Neuronal stem cell (in vitro differentiated cells): Measurements from ENCODE around the gene DEFB132. TPM values are rescaled to one million over a fixed set of nuclear protein-coding genes. Genes with fewer than 3 reads are reported as not detected.

Source experiments
- DNase-seq: peaks from one replicate; pipeline ENCODE4 v3.0.0-alpha.2; 2013; ENCODE audit warnings: low spot score
- H2AFZ ChIP-seq: one replicate; pipeline ENCODE4 v1.6.1; 2013; ENCODE audit warnings: mild to moderate bottlenecking, low read length, inconsistent platforms
- H2AK5ac ChIP-seq: 2 replicates; pipeline ENCODE4 v1.6.1; 2013; ENCODE audit warnings: low read depth, mild to moderate bottlenecking, inconsistent platforms, low read length, moderate library complexity, mixed read lengths
- H2BK120ac ChIP-seq: 2 replicates; pipeline ENCODE4 v1.6.1; 2013; ENCODE audit warnings: low read depth, mild to moderate bottlenecking, inconsistent platforms, low read length, moderate library complexity, mixed read lengths
- H2BK12ac ChIP-seq: one replicate; pipeline ENCODE4 v1.6.1; 2013; ENCODE audit warnings: low read length, inconsistent platforms
- H2BK15ac ChIP-seq: 2 replicates; pipeline ENCODE4 v1.6.1; 2013; ENCODE audit warnings: mild to moderate bottlenecking, low read length, inconsistent platforms, mixed read lengths
- H2BK5ac ChIP-seq: one replicate; pipeline ENCODE4 v1.6.1; 2013; ENCODE audit warnings: inconsistent platforms, mild to moderate bottlenecking, low read length, moderate library complexity
- H3K14ac ChIP-seq: one replicate; pipeline ENCODE4 v1.6.1; 2013; ENCODE audit warnings: low read length, inconsistent platforms
- H3K18ac ChIP-seq: 2 replicates; pipeline ENCODE4 v1.6.1; 2013; ENCODE audit warnings: low read length, inconsistent platforms
- H3K23ac ChIP-seq: 2 replicates; pipeline ENCODE4 v1.6.1; 2013; ENCODE audit warnings: low read depth, mild to moderate bottlenecking, mixed read lengths, low read length, inconsistent platforms; ENCODE audit not compliant: poor library complexity
- H3K27ac ChIP-seq: replicated peaks from 3 replicates; pipeline ENCODE4 v1.5.1; 2013; ENCODE audit warnings: low read length, inconsistent platforms
- H3K27me3 ChIP-seq, 3 experiments: 2 replicates each; pipeline ENCODE4 v1.6.1; 2013; ENCODE audit warnings: low read length in 3 of 3, mild to moderate bottlenecking in 2 of 3, inconsistent platforms in 1 of 3, low read depth in 1 of 3, mixed read lengths in 1 of 3, moderate library complexity in 1 of 3; ENCODE audit not compliant: control insufficient read depth in 3 of 3, insufficient read depth in 3 of 3
- H3K36me3 ChIP-seq, 2 donors: replicated peaks in 1 of 2; 2 replicates each; pipeline ENCODE4 v1.6.1; 2013; ENCODE audit warnings: low read length in 2 of 2; ENCODE audit not compliant: control insufficient read depth in 2 of 2, insufficient read depth in 2 of 2
- H3K4ac ChIP-seq: 2 replicates; pipeline ENCODE4 v1.6.1; 2013; ENCODE audit warnings: inconsistent platforms, mild to moderate bottlenecking, low read length, moderate library complexity
- H3K4me1 ChIP-seq, 2 donors: 1 replicate in 1 of 2; 2 replicates in 1 of 2; pipeline ENCODE4 v1.6.1; 2013; ENCODE audit warnings: low read length in 2 of 2, low read depth in 1 of 2; ENCODE audit not compliant: control insufficient read depth in 2 of 2, insufficient read depth in 1 of 2
- H3K4me2 ChIP-seq: one replicate; pipeline ENCODE4 v1.6.1; 2013; ENCODE audit warnings: mild to moderate bottlenecking, low read length, inconsistent platforms; ENCODE audit not compliant: insufficient read depth, poor library complexity, severe bottlenecking
- H3K4me3 ChIP-seq, 2 donors: 2 replicates each; pipeline ENCODE4 v1.5.1; 2013; ENCODE audit warnings: low read length in 2 of 2, mild to moderate bottlenecking in 2 of 2, inconsistent platforms in 1 of 2, moderate library complexity in 1 of 2
- H3K79me1 ChIP-seq: one replicate; pipeline ENCODE4 v1.6.1; 2013; ENCODE audit warnings: low read depth, mild to moderate bottlenecking, inconsistent platforms, low read length, moderate library complexity
- H3K9ac ChIP-seq: one replicate; pipeline ENCODE4 v1.6.1; 2013; ENCODE audit warnings: mild to moderate bottlenecking, low read depth, low read length, inconsistent platforms; ENCODE audit not compliant: poor library complexity
- H3K9me3 ChIP-seq, 2 donors: replicated peaks in 1 of 2; 2 replicates each; pipeline versions ENCODE3 to v1.6.1; 2013; ENCODE audit warnings: low read length in 2 of 2, mild to moderate bottlenecking in 2 of 2, inconsistent platforms in 1 of 2, low read depth in 1 of 2, mixed read lengths in 1 of 2, moderate library complexity in 1 of 2; ENCODE audit not compliant: control insufficient read depth in 2 of 2, insufficient read depth in 1 of 2
- H4K8ac ChIP-seq: one replicate; pipeline ENCODE4 v1.6.1; 2013; ENCODE audit warnings: low read depth, mild to moderate bottlenecking, inconsistent platforms, low read length, moderate library complexity
- H4K91ac ChIP-seq: one replicate; pipeline ENCODE4 v1.6.1; 2013; ENCODE audit warnings: low read length, low read depth, mild to moderate bottlenecking, inconsistent platforms; ENCODE audit not compliant: poor library complexity
- WGBS, 2 donors: extraction: QIAGEN DNeasy Blood & Tissue Kit; methylation state at CpG; one replicate each; pipeline ENCODE4 v1.1.7; 2013; ENCODE audit warnings: missing lambda C conversion rate in 2 of 2, mixed read lengths in 1 of 2; ENCODE audit not compliant: insufficient read length in 2 of 2, insufficient replicate concordance in 1 of 2; ENCODE audit errors: extremely low coverage in 2 of 2; 5-methylcytosine and 5-hydroxymethylcytosine counted together
- polyA plus RNA-seq, 2 experiments: library from polyadenylated mRNA; stranded (reverse); fragments of 200-250 nt; gene quantifications; one replicate each; pipeline ENCODE4 v1.2.3, GENCODE V29; 2013

The DEFB132 gene
- polyA plus RNA-seq (2013, experiment 1 of 2) = not detected
- polyA plus RNA-seq (2013, experiment 2 of 2) = not detected

- Histone ChIP-seq H3K27ac (no peak within 1 kb of the TSS), H2AFZ (no peak within 1 kb of the TSS), H3K23ac (no peak within 1 kb of the TSS), H3K4ac (no peak within 1 kb of the TSS), H3K14ac (no peak within 1 kb of the TSS), H3K79me1 (no peaks in the 10 kb centered on the region), H4K91ac (no peak within 1 kb of the TSS), H3K4me1 (no peaks in the 10 kb centered on the region), H3K4me3 (no peak within 1 kb of the TSS), H2BK120ac (no peak within 1 kb of the TSS), H3K18ac (no peak within 1 kb of the TSS), H3K9ac (no peak within 1 kb of the TSS), H4K8ac (no peak within 1 kb of the TSS), H2BK12ac (no peak within 1 kb of the TSS), H2AK5ac (no peak within 1 kb of the TSS), H3K36me3 (no peaks in the 10 kb centered on the region), H2BK5ac (no peak within 1 kb of the TSS), H3K9me3 (no peaks in the 10 kb centered on the region), H2BK15ac (no peak within 1 kb of the TSS), H3K4me2 (no peak within 1 kb of the TSS), H3K27me3 (peaks cover 0 to 26% (median 5%) of the 10 kb centered on the region in 3 experiments)
- no CpG with 5 or more reads among the region's 7 CpGs for WGBS, 2 donors
- no peak for DNase-seq
Observed at GRCh38 chr20:257419-257818, at the start of gene DEFB132. Gene DEFB132, plus strand, starts transcription at chr20:257724. Its CDS starts 55 bp downstream, at chr20:257779.

- Histone ChIP-seq H2BK5ac (no peak overlapping the region), H2AFZ (no peak overlapping the region), H3K27ac (no peak overlapping the region), H3K14ac (no peak overlapping the region), H3K9me3 (no peaks in the 10 kb centered on the region), H3K9ac (no peak overlapping the region), H2BK120ac (no peak overlapping the region), H3K4me2 (no peak overlapping the region), H3K4ac (no peak overlapping the region), H3K4me3 (no peak overlapping the region), H2BK12ac (no peak overlapping the region), H3K36me3 (no peaks in the 10 kb centered on the region), H4K91ac (no peak overlapping the region), H2BK15ac (no peak overlapping the region), H2AK5ac (no peak overlapping the region), H3K27me3 (peaks cover 0 to 38% (median 0%) of the 10 kb centered on the region in 3 experiments), H3K18ac (no peak overlapping the region), H3K4me1 (no peaks in the 10 kb centered on the region), H4K8ac (no peak overlapping the region), H3K79me1 (no peaks in the 10 kb centered on the region), H3K23ac (no peak overlapping the region)
- no CpG with 5 or more reads among the region's 5 CpGs for WGBS, 2 donors
- no peak for DNase-seq
Observed at GRCh38 chr20:208942-209566, 48.5 kb upstream of the DEFB132 start.

- no peak for DNase-seq
- no peak overlapping the region for H3K4me3 ChIP-seq
- H3K23ac ChIP-seq = no peak overlapping the region
- H3K9ac ChIP-seq = no peak overlapping the region
- H3K14ac ChIP-seq = no peak overlapping the region
- WGBS, 2 donors = no CpG with 5 or more reads among the region's 7 CpGs
- H2AFZ ChIP-seq = no peak overlapping the region
- H3K4me1 ChIP-seq = no peaks in the 10 kb centered on the region
- H3K4me2 ChIP-seq = no peak overlapping the region
- H3K79me1 ChIP-seq = no peaks in the 10 kb centered on the region
- H2BK15ac ChIP-seq = no peak overlapping the region
- peaks cover 0 to 32% (median 0%) of the 10 kb centered on the region in 3 experiments for H3K27me3 ChIP-seq
- no peaks in the 10 kb centered on the region for H3K9me3 ChIP-seq
- no peak overlapping the region for H3K4ac ChIP-seq
- H2BK12ac ChIP-seq = no peak overlapping the region
- no peak overlapping the region for H3K27ac ChIP-seq
- H2BK120ac ChIP-seq = no peak overlapping the region
- no peak overlapping the region for H3K18ac ChIP-seq
- no peak overlapping the region for H2BK5ac ChIP-seq
- no peak overlapping the region for H4K91ac ChIP-seq
- H3K36me3 ChIP-seq = no peaks in the 10 kb centered on the region
- no peak overlapping the region for H2AK5ac ChIP-seq
- H4K8ac ChIP-seq = no peak overlapping the region
Observed at GRCh38 chr20:210809-211502, 46.6 kb upstream of the DEFB132 start.

GRCh38 chr20:214383-214782 lies 43.1 kb upstream of the DEFB132 start:
- Histone ChIP-seq H2BK15ac (no peak overlapping the region), H4K8ac (no peak overlapping the region), H3K4me1 (peaks cover 0 to 2% of the 10 kb centered on the region in 2 donors), H3K14ac (no peak overlapping the region), H3K18ac (no peak overlapping the region), H3K4me3 (no peak overlapping the region), H3K79me1 (no peaks in the 10 kb centered on the region), H4K91ac (no peak overlapping the region), H3K27me3 (peaks cover 0 to 30% (median 0%) of the 10 kb centered on the region in 3 experiments), H2AFZ (no peak overlapping the region), H2BK12ac (no peak overlapping the region), H2BK120ac (no peak overlapping the region), H3K9me3 (no peaks in the 10 kb centered on the region), H3K27ac (no peak overlapping the region), H3K36me3 (no peaks in the 10 kb centered on the region), H2BK5ac (no peak overlapping the region), H3K9ac (no peak overlapping the region), H3K4ac (no peak overlapping the region), H2AK5ac (no peak overlapping the region), H3K23ac (no peak overlapping the region), H3K4me2 (no peak overlapping the region)
- no peak for DNase-seq
- WGBS, 2 donors = no CpG with 5 or more reads among the region's 2 CpGs
